GM18861 (cell line): ENCODE data around the gene SLC1A2.

ENCODE experiments used
- ATAC-seq: cut with Tn5 transposase; IDR thresholded peaks from one replicate; pipeline ENCODE4 v1.9.1; 2021; ENCODE audit not compliant: unreplicated experiment

SLC1A2 gene

DNA sequence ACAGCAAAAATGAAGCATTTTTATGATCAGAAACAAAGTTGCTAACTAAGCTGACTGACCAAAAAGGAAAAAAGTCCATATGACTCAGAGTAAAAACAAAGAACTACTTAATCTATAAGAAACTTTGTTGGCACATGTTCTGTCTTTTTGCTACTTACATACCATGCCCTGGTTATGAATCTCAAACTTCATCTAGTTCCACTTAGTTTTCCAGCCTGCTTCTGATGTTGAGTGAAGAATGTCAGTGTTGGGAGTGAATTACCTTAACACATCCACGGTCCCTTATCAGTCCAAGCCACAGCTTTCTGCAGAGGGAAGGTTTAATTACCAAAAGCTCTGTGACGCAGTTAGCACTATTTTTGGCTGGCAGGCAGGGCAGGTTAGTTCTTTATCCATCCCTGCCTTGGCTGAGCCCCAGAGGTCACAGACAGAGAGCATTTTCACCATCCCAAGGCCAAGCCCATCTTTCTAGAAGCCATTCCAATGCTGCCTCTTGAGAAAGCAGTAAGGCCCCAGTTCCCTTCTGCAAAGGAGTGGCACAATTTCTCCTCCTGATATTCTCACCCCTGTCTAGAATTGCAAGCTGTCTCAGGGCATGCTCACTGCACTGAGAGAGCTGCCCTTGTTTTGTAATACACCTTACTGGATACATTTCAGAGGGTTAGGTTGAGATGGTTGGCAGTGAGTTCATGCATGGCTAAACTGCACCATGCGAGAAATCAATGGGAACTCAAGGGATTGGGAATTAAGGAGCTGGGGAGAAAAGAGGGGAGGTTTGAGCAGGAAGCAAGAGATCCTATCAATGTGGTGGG, 67.1 kb downstream of the SLC1A2 start:
- no peak for ATAC-seq

- no peak for ATAC-seq
Observed at GRCh38 chr11:35349897-35350296, 69.5 kb downstream of the SLC1A2 start.

- no peak for ATAC-seq
Observed at GRCh38 chr11:35348898-35349687, 70.3 kb downstream of the SLC1A2 start.

DNA sequence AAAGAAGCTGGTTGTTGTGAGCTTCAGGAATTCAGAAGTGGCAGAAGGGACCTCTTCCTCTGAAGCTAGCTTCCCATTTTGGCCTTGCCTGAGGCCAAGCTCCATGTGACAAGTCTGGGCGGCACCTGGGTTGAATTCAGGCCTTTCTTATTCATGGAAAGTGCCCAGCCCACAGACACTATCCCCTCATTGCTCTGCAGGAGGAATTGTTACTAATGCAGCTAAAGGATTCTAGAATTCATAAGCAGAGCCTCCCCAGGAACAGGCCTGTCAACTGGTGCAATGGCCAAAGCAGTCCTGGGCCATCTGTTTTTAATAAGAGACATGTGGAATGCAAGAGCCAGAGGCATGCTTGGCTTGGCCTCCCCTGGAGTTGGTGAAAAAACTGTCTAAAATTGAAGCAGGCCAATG, 71.4 kb downstream of the SLC1A2 start:
- no peak for ATAC-seq

- no peak for ATAC-seq
Observed at GRCh38 chr11:35347173-35347878, 72.0 kb downstream of the SLC1A2 start.

- no peak for ATAC-seq
Observed at GRCh38 chr11:35346472-35347156, 72.7 kb downstream of the SLC1A2 start.

DNA sequence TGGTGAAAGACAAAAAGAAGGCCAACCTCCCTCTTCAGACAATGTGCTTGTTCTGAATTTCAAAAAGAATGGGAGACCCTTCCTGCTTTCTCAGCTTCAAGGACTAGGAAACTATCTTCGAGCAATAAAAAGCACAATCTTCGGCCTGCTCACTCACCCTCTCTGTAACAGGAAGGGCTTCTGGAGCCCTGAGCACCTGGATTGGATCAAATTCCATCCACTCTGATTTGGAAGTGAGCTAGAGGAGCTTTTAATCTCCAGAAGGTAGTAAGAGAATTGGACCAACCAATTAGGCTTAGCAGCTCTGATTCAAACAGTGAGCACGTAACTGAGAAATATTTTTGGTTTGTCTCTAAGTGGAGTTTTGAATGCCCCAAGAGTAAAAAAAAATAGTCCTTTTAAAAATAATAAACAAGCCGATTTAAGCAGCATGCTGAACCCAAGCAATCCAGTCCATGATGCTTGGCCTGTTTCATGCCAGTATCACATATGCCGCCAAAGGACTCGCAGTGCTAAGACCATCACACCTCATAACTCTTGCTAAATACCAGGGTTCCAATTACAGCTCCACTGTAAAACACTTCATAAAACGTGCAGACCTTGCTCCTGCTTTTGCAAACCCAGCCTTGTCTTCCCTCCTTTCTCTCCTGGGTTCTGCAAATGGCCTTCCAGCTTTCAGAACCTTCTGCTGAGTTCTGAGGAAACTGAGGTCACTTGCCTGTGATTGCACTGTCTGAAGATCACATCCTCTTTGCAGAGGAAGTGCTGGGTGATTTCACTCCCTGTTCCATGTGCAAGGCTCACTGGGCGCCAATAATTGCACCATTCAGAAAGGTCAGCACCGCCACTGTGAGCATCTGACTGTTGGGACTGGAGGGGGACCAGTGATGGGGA, 74.4 kb downstream of the SLC1A2 start:
- no peak for ATAC-seq

- ATAC-seq: peak; percentile 48
Observed at GRCh38 chr11:35343033-35343598, 76.2 kb downstream of the SLC1A2 start.

DNA sequence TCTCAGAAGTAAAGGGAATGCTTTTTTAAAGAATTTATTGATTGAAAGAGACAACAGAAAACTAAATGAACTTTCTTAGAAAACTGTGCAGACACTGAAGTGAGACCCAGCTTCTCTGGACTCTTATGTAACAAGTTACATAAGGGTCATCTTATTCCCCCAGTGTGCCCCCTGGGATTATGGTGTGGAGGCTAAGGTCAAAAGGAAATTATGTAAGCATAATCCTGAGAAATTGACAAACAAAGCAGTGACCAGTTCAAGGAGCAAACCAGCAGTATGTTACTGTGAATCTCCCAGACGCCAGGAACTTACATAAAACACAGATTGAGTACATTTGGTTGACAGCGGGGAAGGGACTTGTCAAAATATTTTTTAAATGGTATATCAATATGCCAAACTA, 78.6 kb downstream of the SLC1A2 start:
- ATAC-seq: no peak

DNA sequence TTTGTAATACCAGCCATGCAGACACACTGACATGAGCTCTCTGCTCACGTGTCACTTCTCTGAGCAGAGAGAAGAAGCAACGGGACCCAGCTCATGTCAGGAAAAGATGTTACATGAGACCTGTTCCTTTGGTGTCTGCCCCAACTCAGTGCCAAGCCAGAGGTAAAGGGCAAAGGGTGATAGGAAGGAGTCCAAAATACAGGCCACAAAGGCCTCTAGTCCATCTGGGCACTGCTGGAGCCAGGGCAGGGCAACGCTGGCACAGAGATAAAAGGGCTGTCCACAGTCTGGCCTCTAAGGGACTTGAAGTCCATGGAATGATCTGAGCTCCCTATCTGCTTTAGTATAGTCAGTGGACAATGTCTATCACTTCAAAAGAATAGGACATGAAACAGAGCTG, 79.3 kb downstream of the SLC1A2 start:
- ATAC-seq: no peak

- no peak for ATAC-seq
Observed at GRCh38 chr11:35338921-35339320, 80.4 kb downstream of the SLC1A2 start.

GRCh38 chr11:35337914-35338305, 81.4 kb downstream of the SLC1A2 start:
- ATAC-seq: no peak

- no peak for ATAC-seq
Observed at GRCh38 chr11:35337136-35337913, 82.0 kb downstream of the SLC1A2 start.

- no peak for ATAC-seq
Observed at GRCh38 chr11:35336726-35337125, 82.6 kb downstream of the SLC1A2 start.

DNA sequence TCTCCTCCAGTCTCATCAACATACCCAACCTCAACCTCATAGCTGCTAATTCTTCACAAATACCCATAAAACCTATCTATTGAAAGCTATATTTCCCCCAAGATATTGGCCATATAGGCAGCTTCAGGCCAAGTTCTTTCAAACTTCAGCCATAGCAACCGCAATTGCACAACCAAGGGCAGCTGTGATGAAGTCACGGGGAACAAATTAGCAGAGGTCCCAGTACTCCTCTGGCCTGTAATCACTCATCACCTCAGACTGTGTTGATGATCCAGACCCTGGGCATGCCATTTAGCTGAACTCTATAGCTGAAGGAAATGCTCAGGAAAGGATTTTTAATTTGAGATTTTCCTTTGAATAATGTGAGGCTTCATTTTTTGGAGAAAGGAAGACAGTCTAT, 84.1 kb downstream of the SLC1A2 start:
- ATAC-seq: no peak

DNA sequence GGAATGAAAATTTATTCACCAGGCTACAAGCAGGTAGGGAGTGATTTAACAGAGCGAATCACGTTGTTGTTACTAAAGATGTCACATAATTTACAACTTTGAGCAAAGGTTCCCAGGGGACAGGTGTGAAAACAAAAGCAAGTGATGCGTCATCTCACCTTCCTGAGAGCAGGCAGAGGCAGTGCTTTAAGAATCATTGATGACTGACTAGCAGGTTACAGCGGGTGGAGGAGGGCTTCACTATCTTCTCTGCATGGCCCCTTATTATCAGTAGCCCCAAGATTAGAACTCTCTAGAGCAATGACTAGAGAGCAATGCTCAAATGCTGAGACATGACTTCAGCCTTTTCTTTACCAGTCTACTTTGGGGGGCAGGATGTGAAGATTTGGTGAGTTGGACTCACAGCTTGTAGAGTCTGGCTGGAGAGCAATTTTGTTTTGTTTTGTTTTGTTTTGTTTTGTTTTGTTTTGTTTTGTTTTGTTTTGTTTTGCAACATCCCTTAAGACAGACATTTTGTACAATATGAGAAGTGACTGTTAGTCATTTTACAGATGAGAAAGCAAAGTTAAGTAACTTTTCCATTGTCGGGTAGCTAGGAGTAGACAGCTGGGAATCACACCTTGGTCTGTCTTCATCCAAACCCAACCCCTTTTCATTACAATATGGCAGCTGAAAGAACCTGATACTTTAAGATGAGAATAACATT, 84.8 kb downstream of the SLC1A2 start:
- peak; percentile 86 for ATAC-seq

- ATAC-seq: no peak
Observed at GRCh38 chr11:35332524-35332923, 86.8 kb downstream of the SLC1A2 start.

GRCh38 chr11:35330931-35331330, 88.4 kb downstream of the SLC1A2 start:
- no peak for ATAC-seq
